GM21576 (cell line): Measurements from ENCODE around the gene SLC41A3.
"Not testable (repeated sequence)": the region's sequence is repeated elsewhere in the genome, so short reads cannot be mapped to it uniquely, and the experiment has no call there.

ENCODE experiments used
- ATAC-seq: cut with Tn5 transposase; IDR thresholded peaks from one replicate; pipeline ENCODE4 v1.9.1; 2021; ENCODE audit warnings: mild to moderate bottlenecking, moderate library complexity; ENCODE audit not compliant: unreplicated experiment

SLC41A3 gene

DNA sequence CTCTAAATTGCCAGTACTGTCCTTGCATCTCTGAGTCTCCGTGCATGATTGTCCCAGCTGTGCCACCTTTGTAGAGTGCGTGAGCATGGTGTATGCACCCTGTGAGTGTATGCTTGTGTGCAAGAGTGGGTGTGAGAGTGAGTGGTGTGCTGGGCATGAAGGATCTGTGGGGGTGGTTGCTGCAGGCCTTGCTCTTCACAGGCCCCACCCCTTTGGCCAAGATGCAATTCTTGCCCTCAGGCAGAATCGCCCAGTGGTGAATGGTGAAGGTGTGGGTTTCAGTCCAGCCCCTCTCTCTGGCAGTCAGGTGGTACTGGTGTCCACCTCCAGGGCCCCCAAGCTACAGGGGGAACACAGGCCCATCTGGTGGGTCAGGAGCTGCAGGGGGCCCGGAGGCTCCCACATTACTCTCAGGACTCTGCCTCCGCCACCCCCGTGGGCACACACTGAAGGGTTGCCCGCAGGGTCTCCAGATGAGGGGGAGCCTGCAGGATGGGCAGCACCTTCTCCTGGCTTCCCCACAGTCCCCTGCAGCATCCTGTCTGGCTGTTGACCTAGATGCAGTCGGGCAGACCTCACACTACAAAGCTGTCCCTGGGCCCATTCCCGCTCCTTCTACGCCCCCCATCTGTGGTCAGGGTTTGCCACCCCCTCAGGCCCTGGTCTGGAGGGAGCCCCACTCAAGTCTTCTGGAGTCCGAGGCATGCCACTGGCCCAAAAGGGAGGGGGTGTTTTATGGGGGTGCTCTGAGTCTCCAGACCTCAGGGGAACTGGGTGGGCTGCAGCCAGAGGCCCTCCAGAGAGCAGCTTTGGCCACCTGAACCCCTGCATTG is 123.3 kb downstream of the SLC41A3 start:
- no peak for ATAC-seq

DNA sequence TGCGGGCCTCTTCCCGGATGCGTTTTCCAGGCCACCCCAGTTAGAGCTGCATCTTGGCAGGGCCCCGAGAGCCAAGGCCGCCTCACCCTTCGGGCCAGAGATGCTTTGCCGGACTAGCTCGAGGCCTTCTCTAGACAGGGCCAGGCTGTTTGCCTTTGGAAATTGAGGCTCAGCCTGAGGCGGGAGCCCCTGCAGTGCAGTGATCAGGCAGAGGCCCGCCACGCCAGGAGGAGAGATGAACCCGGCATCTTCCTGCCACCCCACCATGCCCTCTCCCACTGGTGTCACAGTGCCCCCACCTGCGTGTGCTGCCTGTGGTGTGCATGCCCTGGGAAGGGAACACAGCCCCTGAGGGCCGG is 123.9 kb downstream of the SLC41A3 start:
- ATAC-seq: no peak

DNA sequence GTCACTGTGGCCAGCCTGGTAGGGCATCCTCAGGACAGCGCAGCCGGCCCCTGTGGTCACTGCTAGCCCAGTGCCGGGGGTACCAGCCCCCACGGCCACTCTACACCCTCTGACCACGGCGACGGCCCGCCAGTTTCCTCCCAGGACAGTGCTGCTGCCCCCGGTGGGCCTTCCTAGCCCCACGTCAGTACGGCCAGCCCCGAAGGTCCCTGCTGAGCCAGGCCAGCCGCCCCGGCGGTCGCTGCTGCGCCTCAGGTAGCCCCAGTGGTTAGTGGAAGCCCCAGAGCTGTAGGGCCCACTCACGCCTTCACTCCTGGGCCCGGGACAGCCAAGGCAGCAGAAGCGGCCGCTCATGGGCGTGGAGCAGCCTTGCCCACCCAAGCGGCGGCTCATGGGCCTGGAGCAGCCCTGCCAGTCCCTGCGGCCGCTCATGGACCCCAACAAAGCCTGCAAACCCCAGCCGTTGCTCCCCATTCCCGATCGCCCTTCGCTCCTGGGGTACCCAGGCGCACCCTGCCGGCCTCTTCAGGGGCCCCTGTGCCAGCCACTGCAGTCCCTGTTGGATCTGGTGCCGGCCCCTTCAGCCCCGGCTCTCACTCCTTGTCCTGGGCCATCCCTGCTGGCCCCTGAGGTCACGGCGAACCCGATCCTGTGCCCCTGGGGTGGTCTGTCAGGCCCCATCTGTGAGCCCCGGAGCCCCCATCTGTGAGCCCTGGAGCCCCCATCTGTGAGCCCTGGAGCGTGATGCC is 124.4 kb downstream of the SLC41A3 start:
- ATAC-seq: no peak

- ATAC-seq: no peak
Observed at GRCh38 chr3:125958511-125959316, 125.2 kb downstream of the SLC41A3 start.

- no peak for ATAC-seq
Observed at GRCh38 chr3:125957674-125958510, 126.0 kb downstream of the SLC41A3 start.

- not testable (repeated sequence) for ATAC-seq
Observed at GRCh38 chr3:125957020-125957419, 126.9 kb downstream of the SLC41A3 start.
